Stimulated activated naive CD4-positive, alpha-beta T cell treated with Interleukin-2 at 50 U/mL for 16 hours (primary cell): ENCODE measurements around the gene AHI1.
"Not testable (repeated sequence)": the region's sequence is repeated elsewhere in the genome, so short reads cannot be mapped to it uniquely, and the experiment has no call there.

ENCODE experiments used
- DNase-seq: peaks from one replicate; lab custom pipeline; 2025; lab: John Stamatoyannopoulos, UW

AHI1 gene

GRCh38 chr6:135390458-135390857, 107.1 kb downstream of the AHI1 start:
- DNase-seq: no peak

GRCh38 chr6:135385299-135385698, 112.2 kb downstream of the AHI1 start:
- no peak for DNase-seq

- DNase-seq: no peak
Measured at GRCh38 chr6:135383766-135384165, 113.8 kb downstream of the AHI1 start.

DNA sequence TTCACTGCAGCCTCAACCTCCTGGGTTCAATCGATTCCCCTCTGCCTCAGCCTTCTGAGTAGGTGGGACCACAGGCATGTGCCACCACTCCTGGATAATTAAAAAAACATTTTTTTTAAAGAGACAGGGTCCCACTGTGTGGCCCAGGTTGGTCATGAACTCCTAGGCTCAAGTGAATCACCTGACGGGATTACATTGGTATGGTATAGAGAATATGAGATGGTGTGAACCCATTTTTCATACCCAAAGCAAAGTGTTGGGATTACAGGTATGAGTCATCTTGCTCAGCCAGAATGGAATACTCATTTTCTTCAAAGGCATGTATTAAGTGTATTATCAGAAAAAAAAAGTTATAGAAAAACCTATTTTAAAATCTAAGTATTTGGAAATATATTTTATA, 114.2 kb downstream of the AHI1 start:
- no peak for DNase-seq

DNA sequence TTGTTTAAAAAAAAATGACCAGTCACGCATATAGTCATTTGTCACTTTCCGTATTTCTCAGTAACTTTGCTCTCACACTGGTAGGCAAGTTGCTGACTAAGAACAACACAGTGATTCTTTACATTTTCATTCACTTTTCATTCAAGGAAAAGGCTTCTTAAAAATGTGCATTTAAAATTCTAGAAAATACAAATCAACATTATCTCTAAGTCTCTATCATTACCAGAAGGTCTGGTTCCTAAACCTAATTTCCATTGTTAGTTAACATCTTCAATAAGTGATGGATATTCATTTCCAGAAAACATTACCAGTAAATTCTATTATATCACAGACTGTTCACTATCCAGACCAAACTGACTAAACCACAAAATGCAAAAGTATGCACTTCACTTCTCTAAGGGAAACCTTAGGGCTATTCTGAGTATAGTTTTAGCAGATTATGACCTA, 115.3 kb downstream of the AHI1 start:
- DNase-seq: no peak

- no peak for DNase-seq
Measured at GRCh38 chr6:135380793-135381192, 116.7 kb downstream of the AHI1 start.

DNA sequence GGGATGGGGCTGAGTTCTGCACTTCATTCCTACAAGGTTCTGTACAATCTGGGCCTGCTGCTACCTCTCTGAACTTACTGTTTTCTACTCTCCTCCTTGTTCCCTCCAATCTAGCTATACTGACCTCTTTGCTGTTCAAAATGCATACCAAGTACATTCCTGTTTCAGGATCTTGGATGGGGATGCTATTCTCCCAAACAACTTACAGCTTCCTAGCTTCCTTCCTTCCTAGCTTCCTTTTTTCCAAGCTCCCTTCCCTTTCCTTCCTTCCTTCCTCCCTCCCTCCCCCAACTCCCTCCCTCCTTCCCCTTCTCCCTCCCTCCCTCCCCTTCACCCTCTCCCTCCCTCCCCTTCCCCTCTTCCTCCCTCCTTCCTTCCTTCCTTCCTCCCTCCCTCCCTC, 117.9 kb downstream of the AHI1 start:
- DNase-seq: no peak

DNA sequence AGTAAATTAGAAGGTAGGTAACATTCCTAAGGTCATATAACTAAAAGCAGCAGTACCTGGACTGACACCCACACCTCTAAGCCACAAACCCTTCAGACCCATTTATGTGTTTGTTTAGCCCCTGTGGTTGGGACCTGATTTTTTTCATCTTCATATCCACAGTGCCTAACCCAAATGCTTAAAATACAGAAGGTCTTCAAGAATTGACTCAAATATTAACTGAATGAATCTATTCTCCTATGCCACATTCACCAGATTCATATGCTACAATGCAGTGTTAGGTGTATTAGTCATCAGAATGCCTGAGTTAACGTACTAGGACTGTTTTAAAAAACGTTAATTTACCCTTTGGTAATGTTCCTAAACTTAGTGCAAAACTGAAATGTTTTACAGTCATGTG, 124.8 kb downstream of the AHI1 start:
- no peak for DNase-seq

- DNase-seq: not testable (repeated sequence)
Measured at GRCh38 chr6:135363622-135364021, 133.9 kb downstream of the AHI1 start.

- no peak for DNase-seq
Measured at GRCh38 chr6:135362124-135362523, 135.4 kb downstream of the AHI1 start.

DNA sequence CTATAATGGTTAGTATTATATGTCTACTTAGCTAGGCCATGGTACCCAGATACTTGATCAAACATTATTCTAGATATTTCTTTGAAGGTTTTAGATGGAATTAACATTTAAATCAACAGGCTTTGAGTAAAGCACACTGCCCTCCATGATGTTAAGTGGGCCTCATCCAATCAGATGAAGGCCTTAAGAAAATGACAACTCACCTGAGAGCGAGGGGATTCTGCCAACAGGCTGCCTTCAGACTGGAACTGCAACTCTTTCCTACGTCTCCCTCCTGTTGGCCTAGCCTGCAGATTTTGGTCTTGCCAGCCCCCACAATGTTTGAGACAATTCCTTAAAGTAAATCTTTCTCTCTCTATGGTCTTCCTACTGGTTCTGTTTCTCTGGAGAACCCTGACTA, 137.3 kb downstream of the AHI1 start:
- DNase-seq: no peak

- no peak for DNase-seq
Measured at GRCh38 chr6:135358985-135359384, 138.6 kb downstream of the AHI1 start.

GRCh38 chr6:135358251-135358821, 139.2 kb downstream of the AHI1 start:
- no peak for DNase-seq

DNA sequence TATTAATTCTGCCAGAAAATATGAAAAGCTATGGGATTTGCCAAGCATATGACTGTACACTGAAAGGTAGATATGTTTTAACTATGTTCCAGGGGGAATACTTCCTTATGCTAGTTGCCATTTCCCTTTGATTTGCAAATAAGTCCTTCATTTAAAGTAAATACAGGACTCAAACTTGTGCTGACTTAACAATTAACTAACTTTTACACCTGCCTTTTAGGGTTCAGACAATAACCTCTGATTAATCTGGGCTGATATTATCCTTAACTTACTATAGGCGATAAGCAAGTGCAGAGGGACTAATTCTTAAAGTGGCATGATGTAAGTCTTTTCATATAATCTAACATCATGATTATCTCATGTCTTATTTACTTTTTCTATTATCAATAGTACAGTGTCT, 143.1 kb downstream of the AHI1 start:
- no peak for DNase-seq

DNA sequence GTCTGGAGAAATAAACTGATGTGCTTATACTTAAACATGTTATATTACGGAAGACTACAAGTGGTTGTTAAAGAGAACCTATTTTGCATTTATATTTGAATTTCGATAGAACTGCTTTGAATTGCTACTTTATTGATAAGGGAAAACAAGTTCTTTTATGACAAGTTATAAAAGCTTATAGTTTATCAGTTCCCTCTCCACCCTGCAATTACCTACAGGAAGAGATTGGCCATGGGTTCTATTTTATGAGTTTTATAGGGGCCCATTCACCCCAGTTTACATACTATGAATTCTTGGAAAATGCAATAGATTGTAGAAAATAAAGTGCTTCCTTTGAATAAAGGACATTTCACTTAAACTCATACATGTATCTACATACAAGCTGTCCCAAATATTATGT, 144.4 kb downstream of the AHI1 start:
- no peak for DNase-seq

GRCh38 chr6:135351635-135352034, 145.9 kb downstream of the AHI1 start:
- no peak for DNase-seq

DNA sequence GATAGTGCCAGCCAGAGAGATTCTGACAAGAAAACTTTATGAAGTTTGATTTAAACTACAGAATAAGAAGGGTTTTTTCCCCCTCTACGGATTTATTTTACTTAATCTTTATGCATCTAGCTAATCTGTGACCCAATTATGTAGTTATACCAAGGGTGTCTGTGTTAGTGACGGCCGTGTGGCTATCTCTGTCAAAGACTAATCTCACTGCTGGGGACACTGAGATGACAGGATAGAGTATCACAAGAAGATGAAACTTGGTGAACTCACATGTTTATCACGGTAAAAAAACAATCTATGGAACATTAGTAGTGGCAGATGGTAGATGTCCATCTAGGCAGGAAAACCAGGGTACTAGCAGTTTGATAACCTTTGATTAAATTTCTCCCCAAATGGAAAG, 149.7 kb downstream of the AHI1 start:
- no peak for DNase-seq

DNA sequence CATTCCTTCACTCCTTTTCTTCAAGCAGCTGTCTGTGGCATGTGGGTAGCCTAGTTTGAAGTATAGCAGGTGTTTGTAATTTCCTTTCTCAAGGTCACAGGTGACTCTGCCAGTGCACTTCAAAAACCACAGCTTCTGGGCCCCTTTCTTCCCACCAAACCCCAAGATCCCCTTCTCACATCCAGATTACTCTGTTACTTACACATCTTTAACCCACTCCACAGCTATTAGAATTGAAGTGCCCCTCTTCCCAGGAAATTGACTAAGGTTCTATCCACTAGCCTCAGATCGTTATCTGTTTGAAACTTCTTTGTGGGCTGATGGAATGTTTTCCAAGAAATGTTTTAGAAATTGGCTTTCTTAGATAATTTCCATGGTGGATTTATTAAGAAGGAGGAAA, 150.8 kb downstream of the AHI1 start:
- DNase-seq: no peak

DNA sequence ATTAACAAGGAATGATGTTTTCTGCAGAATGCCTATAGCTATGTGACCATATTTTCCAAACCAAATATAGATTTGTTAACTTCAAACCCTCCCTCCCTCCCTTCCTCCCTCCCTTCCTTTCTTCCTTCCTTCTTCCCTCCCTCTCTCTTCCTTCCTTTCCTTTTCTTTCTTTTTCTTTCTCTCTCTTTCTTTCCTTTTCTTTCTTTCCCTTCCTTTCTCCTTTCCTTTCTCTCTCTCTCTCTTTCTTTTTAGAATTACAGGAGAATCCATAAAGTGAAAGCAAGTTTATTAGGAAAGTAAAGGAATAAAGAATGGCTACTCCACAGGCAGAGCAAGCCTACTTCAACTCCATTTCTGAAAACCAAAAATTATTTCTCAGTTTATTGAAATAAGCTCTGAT, 153.0 kb downstream of the AHI1 start:
- no peak for DNase-seq

GRCh38 chr6:135339920-135340319, 157.6 kb downstream of the AHI1 start:
- DNase-seq: not testable (repeated sequence)

DNA sequence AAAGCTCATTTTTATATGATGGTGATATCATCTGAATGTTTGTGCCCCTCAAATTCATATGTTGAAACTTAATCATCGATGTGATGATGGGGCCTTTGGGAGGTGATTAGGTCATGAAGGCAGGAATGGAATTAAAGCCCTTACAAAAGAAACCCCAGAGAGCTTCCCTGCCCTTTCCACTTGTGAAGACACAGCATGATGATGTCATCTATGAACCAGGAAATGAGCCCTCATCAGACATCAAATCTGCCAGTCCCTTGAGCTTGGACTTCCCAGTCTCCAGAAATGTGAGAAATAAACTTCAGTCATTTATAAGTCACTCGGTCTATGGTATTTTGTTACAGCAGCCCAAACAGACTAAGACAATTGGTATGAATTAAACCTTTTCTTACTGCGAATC, 163.4 kb downstream of the AHI1 start:
- DNase-seq: no peak

DNA sequence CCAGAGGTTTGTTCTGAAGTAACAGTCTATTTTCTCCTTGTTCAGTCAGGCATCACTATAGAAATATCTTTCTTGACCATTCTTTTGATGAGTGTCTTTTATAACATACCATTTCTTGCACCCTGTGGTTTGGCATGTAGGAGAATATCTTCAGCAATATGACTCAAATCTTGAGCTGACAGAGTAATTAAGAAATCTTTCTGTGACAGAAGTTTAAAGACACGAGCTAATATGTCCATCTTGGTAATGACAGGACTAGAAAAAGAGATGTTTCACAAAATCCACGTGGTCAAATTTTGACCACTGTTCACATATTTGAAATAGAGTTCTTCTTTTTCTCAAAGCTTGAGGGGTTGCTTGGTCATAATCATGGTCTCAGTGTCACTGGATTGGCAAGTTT, 166.5 kb downstream of the AHI1 start:
- no peak for DNase-seq

- DNase-seq: no peak
Measured at GRCh38 chr6:135329851-135330803, 167.4 kb downstream of the AHI1 start.

GRCh38 chr6:135328136-135328535, 169.4 kb downstream of the AHI1 start:
- no peak for DNase-seq
